Gastroesophageal sphincter (tissue), 3 donors: ENCODE results near the gene NFATC4.

Experiments
- EP300 ChIP-seq: sonication (generic); formaldehyde crosslinking; IDR thresholded peaks from one replicate; pipeline ENCODE4 v1.6.1; 2017; ENCODE audit warnings: antibody characterized with exemption, mild to moderate bottlenecking
- POLR2A ChIP-seq, 2 donors: fragments of 450-650 bp; IDR thresholded peaks; one replicate each; pipeline ENCODE4 v1.6.1; 2017; ENCODE audit warnings: antibody characterized with exemption in 2 of 2, mild to moderate bottlenecking in 2 of 2, moderate library complexity in 1 of 2
- POLR2AphosphoS5 ChIP-seq: sonication (generic); formaldehyde crosslinking; IDR thresholded peaks from one replicate; pipeline ENCODE4 v1.6.1; 2017; ENCODE audit warnings: antibody characterized with exemption
- TF ChIP-seq, protein P1 (sequence below), 4 experiments: fragments of 200-600 bp in 2 of 4; fragments of 450-650 bp in 2 of 4; sonication (generic) in 1 of 4; IDR thresholded peaks; one replicate each; pipeline ENCODE4 v1.5.1; 2017 to 2019; ENCODE audit warnings: antibody characterized with exemption in 4 of 4, mild to moderate bottlenecking in 2 of 4, moderate library complexity in 2 of 4

DNA sequence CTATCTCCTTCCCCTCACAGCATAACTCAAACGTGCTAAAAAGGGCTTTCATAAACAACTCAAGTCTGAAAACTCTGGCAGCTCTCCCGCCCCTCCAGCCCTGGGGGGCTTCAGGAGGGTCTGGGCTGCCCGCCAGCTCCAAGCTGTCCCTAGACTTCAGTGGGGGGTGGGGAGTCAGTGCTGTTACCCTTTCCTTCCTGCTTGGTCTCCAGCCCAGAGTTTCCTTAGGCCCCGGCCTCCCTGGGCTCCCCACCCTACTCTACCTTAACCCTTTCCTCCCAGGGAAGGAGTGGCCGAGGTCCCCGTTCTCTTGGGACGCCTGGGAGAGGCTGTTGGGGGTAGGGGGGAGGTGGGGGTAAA is 30.3 kb downstream of the NFATC4 start:
- TF ChIP-seq, protein P1, sequence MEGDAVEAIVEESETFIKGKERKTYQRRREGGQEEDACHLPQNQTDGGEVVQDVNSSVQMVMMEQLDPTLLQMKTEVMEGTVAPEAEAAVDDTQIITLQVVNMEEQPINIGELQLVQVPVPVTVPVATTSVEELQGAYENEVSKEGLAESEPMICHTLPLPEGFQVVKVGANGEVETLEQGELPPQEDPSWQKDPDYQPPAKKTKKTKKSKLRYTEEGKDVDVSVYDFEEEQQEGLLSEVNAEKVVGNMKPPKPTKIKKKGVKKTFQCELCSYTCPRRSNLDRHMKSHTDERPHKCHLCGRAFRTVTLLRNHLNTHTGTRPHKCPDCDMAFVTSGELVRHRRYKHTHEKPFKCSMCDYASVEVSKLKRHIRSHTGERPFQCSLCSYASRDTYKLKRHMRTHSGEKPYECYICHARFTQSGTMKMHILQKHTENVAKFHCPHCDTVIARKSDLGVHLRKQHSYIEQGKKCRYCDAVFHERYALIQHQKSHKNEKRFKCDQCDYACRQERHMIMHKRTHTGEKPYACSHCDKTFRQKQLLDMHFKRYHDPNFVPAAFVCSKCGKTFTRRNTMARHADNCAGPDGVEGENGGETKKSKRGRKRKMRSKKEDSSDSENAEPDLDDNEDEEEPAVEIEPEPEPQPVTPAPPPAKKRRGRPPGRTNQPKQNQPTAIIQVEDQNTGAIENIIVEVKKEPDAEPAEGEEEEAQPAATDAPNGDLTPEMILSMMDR (IDR thresholded peaks at IDR 0.05): no peak
- TF ChIP-seq POLR2AphosphoS5 (no peak), EP300 (no peak), POLR2A (IDR thresholded peaks at IDR 0.05) (no peak)
